NT2/D1 (cell line): ENCODE data around the gene B4GALT1.

Experiments
- DNase-seq: peaks from one replicate; pipeline ENCODE4 v3.0.0-alpha.2; 2011; ENCODE audit warnings: low read depth, low spot score
- H3K27me3 ChIP-seq: 2 replicates; pipeline ENCODE4 v1.6.0; 2011; ENCODE audit warnings: mild to moderate bottlenecking; ENCODE audit not compliant: insufficient read length, insufficient read depth
- H3K36me3 ChIP-seq: 2 replicates; pipeline ENCODE4 v1.6.1; 2011; ENCODE audit warnings: mild to moderate bottlenecking, low read length, mixed read lengths; ENCODE audit not compliant: insufficient read depth, insufficient read length
- H3K4me1 ChIP-seq: 2 replicates; pipeline ENCODE4 v1.5.1; 2011; ENCODE audit not compliant: insufficient read depth, insufficient read length
- H3K4me3 ChIP-seq: 2 replicates; pipeline ENCODE4 v1.5.1; 2011; ENCODE audit warnings: low read depth; ENCODE audit not compliant: insufficient read length
- H3K9ac ChIP-seq: 2 replicates; pipeline ENCODE4 v1.6.0; 2011; ENCODE audit warnings: low read depth; ENCODE audit not compliant: insufficient read length
- H3K9me3 ChIP-seq: 2 replicates; pipeline ENCODE4 v1.5.1; 2011; ENCODE audit warnings: mild to moderate bottlenecking, low read length; ENCODE audit not compliant: insufficient read depth
- SUZ12 ChIP-seq: IDR thresholded peaks from 2 replicates; pipeline ENCODE4 v1.6.1; 2011; ENCODE audit not compliant: insufficient read length, insufficient read depth; ENCODE audit errors: extremely low read depth
- YY1 ChIP-seq: IDR thresholded peaks from 2 replicates; pipeline ENCODE4 v1.6.1; 2011; ENCODE audit not compliant: insufficient read length, insufficient read depth
- ZNF274 ChIP-seq: IDR thresholded peaks from 2 replicates; pipeline ENCODE4 v1.6.1; 2011; ENCODE audit warnings: mild to moderate bottlenecking, low read depth, low read length

The B4GALT1 gene

DNA sequence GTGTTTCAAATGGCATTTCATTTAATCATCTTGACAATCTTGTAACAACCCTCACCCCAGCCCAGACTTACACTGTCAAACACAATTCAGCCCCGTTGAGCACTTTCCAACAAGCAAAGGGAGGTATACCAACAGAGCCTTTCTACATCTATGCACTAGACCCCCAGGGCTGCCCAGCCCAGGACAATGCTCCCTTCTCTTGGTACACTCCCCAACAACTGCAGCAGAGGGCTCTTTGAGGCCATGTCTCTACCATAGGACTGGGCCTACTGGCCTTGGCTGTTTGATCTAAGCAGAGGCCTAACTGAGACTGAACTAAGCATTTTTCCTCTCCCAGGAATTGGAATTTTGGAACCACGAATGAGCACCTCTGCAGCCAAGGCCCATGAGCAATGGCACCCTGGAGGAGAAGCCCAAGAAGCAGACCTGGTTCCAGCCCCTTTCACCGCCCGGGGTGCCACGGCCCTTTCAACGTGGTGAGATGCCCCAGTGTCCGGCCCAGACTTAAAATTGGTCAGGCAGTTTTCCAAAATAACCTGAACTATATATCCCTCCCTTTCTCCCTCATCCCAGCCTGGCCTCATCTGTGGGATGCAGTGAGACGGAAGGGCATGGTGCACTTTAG is 43.6 kb downstream of the B4GALT1 start:
- DNase-seq: no peak
- Histone ChIP-seq H3K9ac (no peak overlapping the region), H3K36me3 (peaks cover 60% of the 10 kb centered on the region), H3K27me3 (no peaks in the 10 kb centered on the region), H3K9me3 (peaks cover 7% of the 10 kb centered on the region; the same call in 1 of the 2 replicates), H3K4me3 (no peak overlapping the region), H3K4me1 (no peaks in the 10 kb centered on the region)
- TF ChIP-seq YY1 (no peak), ZNF274 (no peak), SUZ12 (no peak)

GRCh38 chr9:33120620-33121019 is 46.5 kb downstream of the B4GALT1 start:
- Histone ChIP-seq H3K27me3 (no peaks in the 10 kb centered on the region), H3K4me1 (no peaks in the 10 kb centered on the region), H3K9ac (no peak overlapping the region), H3K4me3 (no peak overlapping the region), H3K9me3 (no peaks in the 10 kb centered on the region), H3K36me3 (peaks cover 46% of the 10 kb centered on the region)
- no peak for TF ChIP-seq ZNF274
- DNase-seq: no peak

GRCh38 chr9:33117796-33118195 is 49.3 kb downstream of the B4GALT1 start:
- Histone ChIP-seq H3K4me1 (no peaks in the 10 kb centered on the region), H3K4me3 (no peak overlapping the region), H3K27me3 (no peaks in the 10 kb centered on the region), H3K36me3 (peaks cover 58% of the 10 kb centered on the region), H3K9me3 (no peaks in the 10 kb centered on the region; the same call in 1 of the 2 replicates), H3K9ac (no peak overlapping the region)
- TF ChIP-seq ZNF274 (no peak), SUZ12 (no peak), YY1 (no peak)
- no peak for DNase-seq

GRCh38 chr9:33117306-33117705 is 49.8 kb downstream of the B4GALT1 start:
- no peaks in the 10 kb centered on the region for H3K27me3 ChIP-seq
- no peaks in the 10 kb centered on the region; the same call in 1 of the 2 replicates for H3K9me3 ChIP-seq
- TF ChIP-seq SUZ12: no peak
- TF ChIP-seq ZNF274: no peak
- TF ChIP-seq YY1: no peak
- H3K36me3 ChIP-seq: peaks cover 63% of the 10 kb centered on the region
- no peak for DNase-seq
- no peak overlapping the region for H3K9ac ChIP-seq
- no peaks in the 10 kb centered on the region for H3K4me1 ChIP-seq
- no peak overlapping the region for H3K4me3 ChIP-seq

GRCh38 chr9:33116860-33117259 is 50.3 kb downstream of the B4GALT1 start:
- Histone ChIP-seq H3K36me3 (peaks cover 65% of the 10 kb centered on the region), H3K9ac (no peak overlapping the region), H3K4me3 (no peak overlapping the region), H3K27me3 (no peaks in the 10 kb centered on the region), H3K9me3 (no peaks in the 10 kb centered on the region; the same call in 1 of the 2 replicates), H3K4me1 (peaks cover 4% of the 10 kb centered on the region)
- TF ChIP-seq YY1 (no peak), SUZ12 (no peak), ZNF274 (no peak)
- no peak for DNase-seq

- peaks cover 10% of the 10 kb centered on the region; the same call in 1 of the 2 replicates for H3K9me3 ChIP-seq
- no peak overlapping the region for H3K4me3 ChIP-seq
- no peak for DNase-seq
- H3K27me3 ChIP-seq: no peaks in the 10 kb centered on the region
- H3K9ac ChIP-seq: no peak overlapping the region
- H3K4me1 ChIP-seq: peaks cover 7% of the 10 kb centered on the region
- peaks cover 63% of the 10 kb centered on the region for H3K36me3 ChIP-seq
- TF ChIP-seq ZNF274 (no peak), SUZ12 (no peak), YY1 (no peak)
Measured at GRCh38 chr9:33114746-33115145, 52.4 kb downstream of the B4GALT1 start.

DNA sequence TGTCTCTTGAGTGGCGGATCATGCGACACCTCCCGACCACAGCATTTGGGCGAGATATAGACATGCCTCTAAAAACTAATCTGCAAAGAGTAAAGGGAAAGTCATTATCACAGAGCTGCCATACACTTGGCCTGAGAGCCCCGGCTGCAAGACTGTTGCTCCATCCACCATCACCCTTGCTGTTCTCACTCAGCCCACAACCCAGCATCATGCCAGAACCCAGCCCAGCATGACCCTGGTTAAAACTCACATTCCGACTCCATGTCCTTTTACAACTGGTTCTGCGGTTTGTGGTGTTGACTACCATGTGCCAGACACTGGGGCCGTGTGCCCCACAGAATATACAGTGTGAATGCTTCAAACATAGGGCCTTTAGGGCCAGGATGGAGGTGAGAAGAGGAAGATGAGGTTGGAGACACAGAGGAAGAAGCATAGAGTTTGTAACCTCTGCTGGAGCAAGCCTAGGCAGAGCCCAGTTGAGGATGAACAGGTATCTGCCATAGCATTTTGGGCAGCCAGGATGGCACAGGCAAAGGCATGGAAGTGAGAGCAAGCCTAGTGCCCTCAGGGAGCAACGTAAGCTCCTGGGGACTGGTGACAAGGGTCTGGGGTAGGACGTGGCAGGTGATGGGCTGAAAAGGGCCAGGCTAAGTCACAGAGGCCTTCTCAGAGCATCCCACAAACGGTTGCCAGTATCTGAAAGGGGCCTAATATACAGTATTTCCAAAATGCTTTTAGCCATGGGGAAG is 53.2 kb downstream of the B4GALT1 start:
- H3K9me3 ChIP-seq: peaks cover 18% of the 10 kb centered on the region; the same call in 1 of the 2 replicates
- peaks cover 56% of the 10 kb centered on the region for H3K36me3 ChIP-seq

More for the DNA sequence above, 53.2 kb downstream of the B4GALT1 start:
- Histone ChIP-seq H3K9ac (no peak overlapping the region), H3K27me3 (no peaks in the 10 kb centered on the region), H3K4me3 (no peak overlapping the region), H3K4me1 (peaks cover 7% of the 10 kb centered on the region)
- TF ChIP-seq ZNF274: no peak
- no peak for TF ChIP-seq SUZ12
- no peak for TF ChIP-seq YY1
- no peak for DNase-seq
